Mononuclear cell (primary cell): ENCODE data around the gene SERPINE1. TPM values are rescaled to one million over a fixed set of nuclear protein-coding genes. Genes with fewer than 3 reads are reported as not detected.
"Not testable (repeated sequence)": the region's sequence is repeated elsewhere in the genome, so short reads cannot be mapped to it uniquely, and the experiment has no call there.

Source experiments
- H3K27me3 ChIP-seq: 2 replicates; pipeline ENCODE4 v1.6.0; 2011; ENCODE audit warnings: low read length, control low read depth; ENCODE audit not compliant: insufficient read depth
- H3K4me1 ChIP-seq: 2 replicates; pipeline ENCODE4 v1.5.1; 2011; ENCODE audit warnings: mild to moderate bottlenecking, low read length, control low read depth; ENCODE audit not compliant: insufficient read depth
- H3K4me3 ChIP-seq: 2 replicates; pipeline ENCODE4 v1.5.1; 2011; ENCODE audit warnings: mild to moderate bottlenecking, low read length, moderate library complexity
- H3K9me3 ChIP-seq: 2 replicates; pipeline ENCODE4 v1.5.1; 2011; ENCODE audit warnings: low read depth, mild to moderate bottlenecking, control low read depth, low read length
- total RNA-seq: library from RNA; depleted of rRNA; stranded (reverse); fragments of >200 nt; gene quantifications from one replicate; pipeline ENCODE4 v1.2.3, GENCODE V29; 2012

SERPINE1 gene
- total RNA-seq, 1 donor = 2.3 TPM

- Histone ChIP-seq H3K27me3 (peaks cover 6% of the 10 kb centered on the region), H3K9me3 (no peaks in the 10 kb centered on the region), H3K4me3 (no peak overlapping the region), H3K4me1 (peaks cover 46% of the 10 kb centered on the region)
Observed at GRCh38 chr7:101125989-101126650, 784 bp upstream of the SERPINE1 start.

GRCh38 chr7:101127460-101128039, 646 bp downstream of the SERPINE1 start:
- H3K4me1 ChIP-seq = peaks cover 39% of the 10 kb centered on the region
- H3K27me3 ChIP-seq = peaks cover 6% of the 10 kb centered on the region
- no peak overlapping the region for H3K4me3 ChIP-seq
- H3K9me3 ChIP-seq = no peaks in the 10 kb centered on the region

- Histone ChIP-seq H3K9me3 (no peaks in the 10 kb centered on the region), H3K4me3 (no peak overlapping the region), H3K4me1 (peaks cover 37% of the 10 kb centered on the region), H3K27me3 (peaks cover 6% of the 10 kb centered on the region)
Observed at GRCh38 chr7:101128040-101128834, 1.3 kb downstream of the SERPINE1 start.

DNA sequence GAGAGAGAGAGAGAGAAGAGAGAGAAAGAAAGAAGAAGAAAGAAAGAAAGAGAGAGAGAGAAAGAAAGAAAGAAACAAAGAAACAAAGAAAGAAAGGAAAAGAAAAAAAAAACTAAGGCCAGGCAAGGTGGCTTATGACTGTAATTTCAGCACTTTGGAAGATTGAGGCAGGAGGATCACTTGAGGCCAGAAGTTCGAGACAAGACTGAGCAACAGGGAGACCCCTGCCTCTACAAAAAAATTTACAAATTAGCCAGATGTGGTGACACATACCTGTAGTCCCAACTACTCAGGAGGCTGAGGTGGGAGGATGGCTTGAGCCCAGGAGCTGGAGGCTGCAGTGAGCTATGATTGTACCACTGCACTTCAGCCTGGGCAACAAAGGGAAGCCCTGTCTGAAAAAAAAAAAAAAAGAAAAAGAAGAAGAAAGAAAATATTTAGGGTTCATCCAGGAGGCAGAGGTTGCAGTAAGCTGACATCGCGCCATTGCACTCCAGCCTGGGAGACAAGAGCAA, 2.8 kb downstream of the SERPINE1 start:
- Histone ChIP-seq H3K4me3 (no peak overlapping the region), H3K27me3 (peaks cover 6% of the 10 kb centered on the region), H3K9me3 (no peaks in the 10 kb centered on the region), H3K4me1 (peaks cover 39% of the 10 kb centered on the region)

DNA sequence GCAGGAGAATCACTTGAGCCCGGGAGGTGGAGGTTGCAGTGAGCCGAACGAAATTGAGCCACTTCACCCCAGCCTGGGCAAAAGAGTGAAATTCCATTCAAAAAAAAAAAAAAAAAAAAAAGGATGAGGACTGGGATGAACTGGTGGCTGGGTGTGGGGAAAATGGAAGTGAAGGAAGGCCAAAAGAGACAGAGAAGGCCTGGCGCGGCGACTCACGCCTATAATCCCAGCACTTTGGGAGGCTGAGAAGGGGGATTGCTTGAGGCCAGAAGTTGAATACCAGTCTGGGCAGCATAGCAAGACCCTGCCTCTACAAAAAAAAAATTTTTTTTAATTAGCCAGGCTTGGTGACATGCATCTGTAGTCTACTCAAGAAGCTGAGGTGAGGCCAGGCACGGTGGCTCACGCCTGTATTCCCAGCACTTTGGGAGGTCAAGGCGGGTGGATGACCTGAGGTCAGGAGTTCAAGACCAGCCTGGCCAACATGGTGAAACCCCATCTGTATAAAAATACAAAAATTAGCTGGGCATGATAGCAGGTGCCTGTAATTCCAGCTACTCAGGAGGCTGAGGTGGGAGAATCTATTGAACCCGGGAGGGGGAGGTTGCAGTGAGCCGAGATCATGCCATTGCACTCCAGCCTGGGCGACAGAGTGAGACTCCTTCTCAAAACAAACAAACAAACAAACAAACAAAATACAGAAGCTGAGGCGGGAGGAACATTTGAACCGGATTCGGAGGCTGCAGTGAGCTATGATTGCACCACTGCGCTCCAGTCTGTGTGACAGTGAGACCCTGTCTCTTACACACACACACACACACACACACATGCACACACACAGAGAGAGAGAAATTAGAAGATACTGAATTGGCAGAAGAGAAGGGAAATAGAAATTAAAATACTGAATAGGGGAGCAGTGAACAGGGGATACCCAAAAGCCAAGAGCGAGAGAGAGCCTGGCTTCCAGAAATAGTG, 6.0 kb downstream of the SERPINE1 start:
- peaks cover 15% of the 10 kb centered on the region for H3K4me1 ChIP-seq
- H3K27me3 ChIP-seq, H3K4me3 ChIP-seq, H3K9me3 ChIP-seq: not testable (repeated sequence)

DNA sequence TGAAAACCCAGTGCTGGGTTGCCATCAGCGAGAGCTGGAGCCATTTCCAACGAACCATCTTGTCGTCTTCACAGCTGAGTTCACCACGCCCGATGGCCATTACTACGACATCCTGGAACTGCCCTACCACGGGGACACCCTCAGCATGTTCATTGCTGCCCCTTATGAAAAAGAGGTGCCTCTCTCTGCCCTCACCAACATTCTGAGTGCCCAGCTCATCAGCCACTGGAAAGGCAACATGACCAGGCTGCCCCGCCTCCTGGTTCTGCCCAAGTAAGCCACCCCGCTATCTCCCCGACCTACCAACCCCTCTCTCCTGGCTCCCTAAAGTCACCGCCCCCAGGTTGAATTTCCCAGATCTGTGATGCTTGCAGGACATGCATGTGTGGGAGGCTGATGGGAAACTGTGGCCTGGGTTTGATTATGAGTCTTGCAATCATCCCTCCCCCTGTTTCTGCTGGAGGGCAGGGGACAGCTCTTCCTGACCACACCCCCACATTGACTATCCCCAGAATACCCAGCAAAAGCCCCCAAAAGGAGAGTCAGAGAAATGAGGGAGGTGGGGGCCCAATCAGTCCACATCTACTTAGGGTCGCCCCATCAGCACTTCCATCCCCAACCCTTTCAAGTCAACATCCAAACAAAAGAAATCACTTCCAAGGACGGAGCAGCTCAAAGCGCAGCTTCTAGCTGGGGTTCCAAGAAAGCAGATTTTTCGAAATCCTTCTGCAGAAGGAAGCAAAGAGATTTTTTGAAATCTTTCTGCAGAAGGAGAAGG, 6.9 kb downstream of the SERPINE1 start:
- Histone ChIP-seq H3K4me3 (no peak overlapping the region), H3K27me3 (no peaks in the 10 kb centered on the region), H3K9me3 (no peaks in the 10 kb centered on the region), H3K4me1 (peaks cover 24% of the 10 kb centered on the region)

DNA sequence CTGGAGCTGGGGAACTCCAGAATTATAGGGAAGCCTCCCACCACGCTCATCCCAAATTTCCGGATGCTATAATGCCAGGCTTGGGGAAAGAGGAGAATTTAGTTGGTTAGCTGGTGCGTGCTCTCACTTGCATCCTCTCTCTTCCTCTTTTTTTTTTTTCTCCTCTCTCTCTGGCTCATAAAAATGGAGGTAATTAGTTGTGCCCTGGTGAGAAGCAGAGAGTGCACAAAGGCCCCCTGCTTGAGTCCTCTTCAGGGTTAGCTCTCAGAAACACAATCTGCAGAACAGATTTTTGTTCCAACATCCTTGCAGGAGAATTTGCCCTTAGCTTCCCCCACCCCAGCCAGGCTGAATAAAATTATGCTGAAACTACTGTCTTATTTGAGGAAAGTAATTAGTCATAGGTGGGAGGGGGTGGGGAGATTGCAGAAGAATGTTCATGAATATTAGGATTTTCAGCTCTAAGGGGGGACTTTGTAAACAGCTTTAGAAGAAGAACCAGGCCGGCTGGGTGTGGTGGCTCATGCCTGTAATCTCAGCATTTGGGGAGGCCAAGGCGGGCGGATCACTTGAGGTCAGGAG, 7.6 kb downstream of the SERPINE1 start:
- Histone ChIP-seq H3K9me3 (no peaks in the 10 kb centered on the region), H3K4me1 (peaks cover 27% of the 10 kb centered on the region), H3K27me3 (no peaks in the 10 kb centered on the region), H3K4me3 (no peak overlapping the region)

- Histone ChIP-seq H3K27me3 (no peaks in the 10 kb centered on the region), H3K4me1 (peaks cover 27% of the 10 kb centered on the region), H3K4me3 (no peak overlapping the region), H3K9me3 (no peaks in the 10 kb centered on the region)
Observed at GRCh38 chr7:101137651-101138212, 10.8 kb downstream of the SERPINE1 start.

GRCh38 chr7:101138213-101138870, 11.4 kb downstream of the SERPINE1 start:
- H3K4me3 ChIP-seq = no peak overlapping the region
- no peaks in the 10 kb centered on the region for H3K9me3 ChIP-seq
- no peaks in the 10 kb centered on the region for H3K27me3 ChIP-seq
- H3K4me1 ChIP-seq = peaks cover 27% of the 10 kb centered on the region

DNA sequence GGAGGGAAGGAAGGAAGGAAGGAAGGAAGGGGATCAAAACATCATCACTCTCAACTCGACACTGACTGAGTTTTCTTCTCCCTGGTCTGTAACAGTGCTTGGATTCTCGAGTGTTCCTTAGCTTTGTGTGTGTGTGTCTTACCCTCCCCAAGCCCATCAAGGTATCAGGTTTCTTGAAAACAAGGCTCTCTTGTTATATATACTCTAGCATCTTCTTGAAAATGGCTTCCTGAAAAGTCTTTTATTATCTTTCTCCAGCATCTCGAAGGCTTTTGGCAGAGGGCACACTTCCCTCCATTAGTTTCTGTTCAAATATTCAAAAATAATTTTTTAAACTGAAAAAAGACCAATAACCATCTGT, 13.4 kb downstream of the SERPINE1 start:
- no peaks in the 10 kb centered on the region for H3K9me3 ChIP-seq
- H3K27me3 ChIP-seq = no peaks in the 10 kb centered on the region
- H3K4me3 ChIP-seq = no peak overlapping the region
- peaks cover 23% of the 10 kb centered on the region for H3K4me1 ChIP-seq

- Histone ChIP-seq H3K27me3 (peaks cover under 1% of the 10 kb centered on the region), H3K4me3 (no peak overlapping the region), H3K9me3 (no peaks in the 10 kb centered on the region), H3K4me1 (peaks cover 23% of the 10 kb centered on the region)
Observed at GRCh38 chr7:101140746-101141382, 14.0 kb downstream of the SERPINE1 start.

DNA sequence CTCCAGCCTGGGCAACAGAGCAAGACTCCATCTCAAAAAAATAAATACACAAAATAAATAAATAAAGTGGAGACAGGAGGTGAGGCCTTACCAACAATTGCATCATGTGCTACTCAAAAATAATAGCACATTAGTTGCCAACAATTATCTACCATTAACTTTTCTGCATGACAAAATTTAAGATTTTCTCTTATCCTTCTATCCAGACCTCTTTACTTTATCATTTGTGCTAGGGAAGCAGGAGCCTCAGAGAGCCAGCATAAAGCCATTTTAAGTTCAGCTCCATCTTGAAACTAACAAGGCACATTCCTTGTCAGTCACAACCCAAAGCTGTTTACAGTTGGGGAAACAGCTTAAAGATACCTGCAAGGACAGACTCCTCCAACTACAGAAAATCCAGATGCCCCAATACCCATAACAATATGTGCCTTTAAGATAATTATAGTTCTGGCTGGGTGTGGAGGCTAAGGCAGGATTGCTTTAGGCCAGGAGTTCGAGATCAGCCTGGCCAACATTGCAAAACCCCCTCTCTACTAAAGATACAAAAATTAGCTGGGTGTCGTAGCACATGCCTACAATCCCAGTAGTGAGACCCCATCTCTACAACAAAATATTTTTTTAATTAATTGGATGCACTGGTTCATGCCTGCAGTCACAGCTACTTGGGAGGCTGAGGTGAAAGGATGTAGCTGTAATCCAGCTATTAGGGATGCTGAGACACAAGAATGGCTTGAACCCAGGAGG, 25.2 kb downstream of the SERPINE1 start:
- peaks cover 14% of the 10 kb centered on the region for H3K4me1 ChIP-seq
- no peaks in the 10 kb centered on the region for H3K9me3 ChIP-seq
- H3K27me3 ChIP-seq = no peaks in the 10 kb centered on the region
- H3K4me3 ChIP-seq = no peak overlapping the region
